IMR-90 (cell line): ENCODE results near the gene TRIM26. TPM values are rescaled to one million over a fixed set of nuclear protein-coding genes. Genes with fewer than 3 reads are reported as not detected.

ENCODE experiments used
- ATAC-seq: fragments of 200-7000 bp; cut with Tn5 transposase; 2 replicates; pipeline ENCODE4 v1.9.1; 2020; ENCODE audit warnings: low read depth, mild to moderate bottlenecking, moderate library complexity
- BruUV-seq: library from RNA; stranded (reverse); fragments of 400-500 nt; replicated peaks from 2 replicates; lab custom pipeline; 2021; lab: Mats Ljungman, UMichigan
- CTCF ChIA-PET: fragments of 300-600 bp; formaldehyde crosslinking; extraction: SDS; loops from one replicate; lab custom pipeline; 2021; ENCODE audit warnings: antibody characterized with exemption; lab: Yijun Ruan, JAX
- POLR2A ChIA-PET: fragments of 300-600 bp; sonication (Branson Sonifier 250); formaldehyde crosslinking; loops from one replicate; lab custom pipeline; 2022; ENCODE audit warnings: antibody characterized with exemption; ENCODE audit not compliant: unreplicated experiment; lab: Charles Lee
- DNase-seq: peaks from one replicate; pipeline ENCODE4 v3.0.0; 2013
- H2AFZ ChIP-seq: replicated peaks from 2 replicates; pipeline ENCODE3; 2013; ENCODE audit warnings: low read length, mild to moderate bottlenecking; ENCODE audit not compliant: poor library complexity
- H2AK5ac ChIP-seq: 2 replicates; pipeline ENCODE4 v1.6.1; 2013; ENCODE audit warnings: low read depth, low read length, inconsistent platforms
- H2AK9ac ChIP-seq: replicated peaks from 2 replicates; pipeline ENCODE3; 2013; ENCODE audit warnings: mild to moderate bottlenecking, low read depth, low read length, moderate library complexity; ENCODE audit not compliant: poor library complexity
- H2BK120ac ChIP-seq: 2 replicates; pipeline ENCODE4 v1.6.1; 2013; ENCODE audit warnings: low read depth, low read length, inconsistent platforms
- H2BK15ac ChIP-seq: 3 replicates; pipeline ENCODE4 v1.6.1; 2013; ENCODE audit warnings: low read depth, low read length, inconsistent platforms
- H2BK20ac ChIP-seq: 2 replicates; pipeline ENCODE4 v1.6.1; 2013; ENCODE audit warnings: low read depth, mild to moderate bottlenecking, inconsistent platforms, low read length, moderate library complexity
- H2BK5ac ChIP-seq: 2 replicates; pipeline ENCODE4 v1.6.1; 2013; ENCODE audit warnings: mild to moderate bottlenecking, low read depth, low read length, inconsistent platforms; ENCODE audit not compliant: poor library complexity, severe bottlenecking
- H3K14ac ChIP-seq: replicated peaks from 2 replicates; pipeline ENCODE4 v1.6.1; 2013; ENCODE audit warnings: low read depth, low read length, inconsistent platforms
- H3K18ac ChIP-seq: 2 replicates; pipeline ENCODE4 v1.6.1; 2013; ENCODE audit warnings: low read depth, low read length, control low read depth
- H3K23ac ChIP-seq: 2 replicates; pipeline ENCODE4 v1.6.1; 2013; ENCODE audit warnings: low read depth, low read length, inconsistent platforms
- H3K27ac ChIP-seq: 2 replicates; pipeline ENCODE4 v1.5.1; 2013; ENCODE audit warnings: mild to moderate bottlenecking, control low read depth, low read length; ENCODE audit not compliant: insufficient read depth
- H3K27me3 ChIP-seq: 2 replicates; pipeline ENCODE4 v1.6.1; 2013; ENCODE audit warnings: low read length; ENCODE audit not compliant: control insufficient read depth, insufficient read depth
- H3K36me3 ChIP-seq: 2 replicates; pipeline ENCODE4 v1.6.1; 2013; ENCODE audit warnings: low read length, mixed read lengths; ENCODE audit not compliant: control insufficient read depth, insufficient read depth
- H3K4ac ChIP-seq: 2 replicates; pipeline ENCODE4 v1.6.1; 2013; ENCODE audit warnings: low read depth, low read length, inconsistent platforms
- H3K4me1 ChIP-seq: 2 replicates; pipeline ENCODE4 v1.6.1; 2013; ENCODE audit warnings: low read length, mixed read lengths; ENCODE audit not compliant: control insufficient read depth, insufficient read depth
- H3K4me2 ChIP-seq: 2 replicates; pipeline ENCODE4 v1.6.1; 2013; ENCODE audit warnings: low read depth, mild to moderate bottlenecking, control low read depth, low read length, moderate library complexity
- H3K4me3 ChIP-seq: 2 replicates; pipeline ENCODE4 v1.5.1; 2013; ENCODE audit warnings: low read depth, mild to moderate bottlenecking, control low read depth, low read length, moderate library complexity; ENCODE audit not compliant: insufficient read depth
- H3K56ac ChIP-seq: 2 replicates; pipeline ENCODE4 v1.6.1; 2013; ENCODE audit warnings: low read length, inconsistent platforms; ENCODE audit not compliant: insufficient read depth; ENCODE audit errors: extremely low read depth
- H3K79me1 ChIP-seq, 2 experiments: 2 replicates each; pipeline ENCODE4 v1.6.1; 2013; ENCODE audit warnings: low read length in 2 of 2, inconsistent platforms in 1 of 2, low read depth in 1 of 2
- H3K9ac ChIP-seq: 2 replicates; pipeline ENCODE4 v1.6.1; 2013; ENCODE audit warnings: low read depth, low read length, control low read depth
- H3K9me1 ChIP-seq: 2 replicates; pipeline ENCODE4 v1.6.1; 2013; ENCODE audit warnings: low read length, inconsistent platforms; ENCODE audit not compliant: insufficient read depth
- H3K9me3 ChIP-seq: 2 replicates; pipeline ENCODE4 v1.6.1; 2013; ENCODE audit warnings: low read length; ENCODE audit not compliant: control insufficient read depth, insufficient read depth
- H4K20me1 ChIP-seq: 2 replicates; pipeline ENCODE4 v1.6.1; 2013; ENCODE audit warnings: low read length, inconsistent platforms; ENCODE audit not compliant: insufficient read depth
- H4K5ac ChIP-seq: 2 replicates; pipeline ENCODE4 v1.6.1; 2013; ENCODE audit warnings: mild to moderate bottlenecking, low read depth, low read length, control low read depth
- H4K8ac ChIP-seq, 2 experiments: 2 replicates each; pipeline ENCODE4 v1.6.1; 2013; ENCODE audit warnings: low read depth in 2 of 2, low read length in 2 of 2, control low read depth in 1 of 2, inconsistent platforms in 1 of 2
- H4K91ac ChIP-seq: 2 replicates; pipeline ENCODE4 v1.6.1; 2013; ENCODE audit warnings: low read depth, low read length, inconsistent platforms; ENCODE audit not compliant: insufficient read depth
- BHLHE40 ChIP-seq: fragments of 150-350 bp; IDR thresholded peaks from 2 replicates; pipeline ENCODE4 v1.6.1; 2016; ENCODE audit warnings: mild to moderate bottlenecking, low read depth, low read length
- CHD1 ChIP-seq: IDR thresholded peaks from 2 replicates; pipeline ENCODE4 v1.6.1; 2012; ENCODE audit warnings: low read depth, low read length, improper control_type of control experiment
- FOS ChIP-seq: fragments of 150-350 bp; IDR thresholded peaks from 2 replicates; pipeline ENCODE4 v1.6.1; 2016; ENCODE audit warnings: low read depth, low read length
- MAFK ChIP-seq: IDR thresholded peaks from 2 replicates; pipeline ENCODE4 v1.6.1; 2012; ENCODE audit warnings: low read depth, low read length, improper control_type of control experiment
- MAZ ChIP-seq: IDR thresholded peaks from 2 replicates; pipeline ENCODE4 v1.6.1; 2012; ENCODE audit warnings: low read depth, mild to moderate bottlenecking, low read length, improper control_type of control experiment, moderate library complexity, borderline replicate concordance
- MXI1 ChIP-seq: IDR thresholded peaks from 2 replicates; pipeline ENCODE4 v1.6.1; 2012; ENCODE audit warnings: low read depth, mild to moderate bottlenecking, low read length, moderate library complexity, borderline replicate concordance
- NFE2L2 ChIP-seq: fragments of 150-350 bp; IDR thresholded peaks from 2 replicates; pipeline ENCODE4 v1.6.1; 2016; ENCODE audit warnings: low read depth, mild to moderate bottlenecking, low read length
- POLR2A ChIP-seq: IDR thresholded peaks from 2 replicates; pipeline ENCODE4 v1.6.1; 2012; ENCODE audit warnings: mild to moderate bottlenecking, low read depth, low read length
- RAD21 ChIP-seq: IDR thresholded peaks from 2 replicates; pipeline ENCODE4 v1.6.1; 2012; ENCODE audit warnings: low read length, improper control_type of control experiment
- RCOR1 ChIP-seq: IDR thresholded peaks from 2 replicates; pipeline ENCODE4 v1.6.1; 2012; ENCODE audit warnings: mild to moderate bottlenecking, low read length, improper control_type of control experiment; ENCODE audit not compliant: insufficient replicate concordance
- RFX5 ChIP-seq: IDR thresholded peaks from 2 replicates; pipeline ENCODE4 v1.8.0; 2012; ENCODE audit warnings: low read depth, mild to moderate bottlenecking, low read length, moderate library complexity
- SMC3 ChIP-seq: fragments of 150-350 bp; IDR thresholded peaks from 2 replicates; pipeline ENCODE4 v1.6.1; 2016; ENCODE audit warnings: low read depth, mild to moderate bottlenecking, antibody characterized with exemption, low read length, moderate library complexity
- WGBS, 2 experiments: methylation state at CpG; one replicate each; pipeline versions ENCODE4 v1.1.5 to v1.1.7; 2013; ENCODE audit warnings: missing lambda C conversion rate in 2 of 2; ENCODE audit not compliant: insufficient read length in 1 of 2; ENCODE audit errors: extremely low coverage in 2 of 2; 5-methylcytosine and 5-hydroxymethylcytosine counted together
- dilution Hi-C: fragments of 300-500 bp; cut with HindIII; formaldehyde crosslinking; loops from one replicate; pipeline ENCODE4 v1.14.3; 2018; ENCODE audit warnings: low sequenced_read_pairs; ENCODE audit not compliant: unreplicated experiment
- in situ Hi-C: fragments of 300-500 bp; cut with MboI; formaldehyde crosslinking; loops from 3 replicates; pipeline ENCODE4 v1.14.3; 2019; ENCODE audit warnings: low sequenced_read_pairs, inconsistent platforms, mixed read lengths
- intact Hi-C: fragments of 100-400 bp; cut with micrococcal nuclease; formaldehyde crosslinking; loops from 2 replicates; pipeline ENCODE4 v1.10.0; 2022
- polyA plus RNA-seq, 3 experiments: library from polyadenylated mRNA; depleted of rRNA; stranded (reverse); fragments of >200 nt; gene quantifications; 2 replicates each; pipeline ENCODE4 v1.2.3, GENCODE V29; 2012; ENCODE audit warnings: low replicate concordance in 1 of 3
- total RNA-seq: library from RNA; depleted of rRNA; stranded (reverse); fragments of >200 nt; gene quantifications from 2 replicates; pipeline ENCODE4 v1.2.3, GENCODE V29; 2012
- TF ChIP-seq, protein P1 (sequence below): fragments of 150-350 bp; IDR thresholded peaks from 2 replicates; pipeline ENCODE4 v1.6.1; 2017; ENCODE audit warnings: mild to moderate bottlenecking, antibody characterized with exemption, low read length, low read depth
- TF ChIP-seq, protein P2 (sequence below): fragments of 150-350 bp; IDR thresholded peaks from 2 replicates; pipeline ENCODE4 v1.6.1; 2016; ENCODE audit warnings: low read depth, mild to moderate bottlenecking, low read length, moderate library complexity, borderline replicate concordance
- TF ChIP-seq, protein P3 (sequence below): conservative IDR thresholded peaks from 2 replicates; pipeline ENCODE4 v1.5.1; 2012; ENCODE audit warnings: mild to moderate bottlenecking, low read depth, low read length, improper control_type of control experiment

Gene TRIM26
- total and polyA plus RNA-seq, 2 of the 4 experiments (the other 2 are of a cell fraction) = 22.6 to 23.8 TPM

DNA sequence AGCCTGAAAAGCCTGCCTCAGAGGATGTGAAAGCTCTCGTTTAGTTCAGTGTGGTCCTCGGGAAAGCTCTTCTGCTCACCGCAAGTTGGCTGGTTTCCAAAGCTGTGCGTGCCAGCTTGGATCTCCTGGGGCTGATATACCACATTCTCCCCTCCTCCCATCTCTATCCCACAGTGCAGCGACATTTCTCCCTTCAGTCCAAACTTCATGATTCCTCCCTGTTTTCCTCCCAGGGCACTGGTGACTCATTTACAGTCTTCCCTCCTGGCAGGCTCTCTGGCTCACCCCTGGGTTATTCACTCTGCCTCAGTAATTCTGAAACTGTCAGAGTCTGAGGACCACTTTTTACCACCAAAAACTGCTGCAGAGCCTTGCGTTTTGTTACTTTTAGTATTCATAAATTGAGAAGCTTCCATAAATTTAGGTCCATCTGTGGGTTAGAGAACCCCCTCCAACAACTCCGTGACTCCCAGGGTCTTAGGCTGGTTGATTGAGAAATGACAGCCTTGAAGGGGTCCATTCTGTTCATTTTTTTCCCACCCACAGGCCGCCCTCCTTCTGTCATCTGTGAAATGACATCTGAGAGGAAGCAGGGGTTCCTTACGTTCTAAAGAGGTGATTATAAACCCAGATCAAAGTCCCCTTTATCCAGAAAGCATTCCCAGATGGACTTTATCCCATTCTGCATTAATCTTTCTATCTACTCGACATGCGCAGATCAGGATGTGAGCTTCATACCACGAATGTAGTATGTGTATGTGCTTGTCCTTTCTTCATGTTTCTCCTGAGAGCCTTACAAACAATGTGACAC, 58.3 kb downstream of the TRIM26 start:
- Histone ChIP-seq H2BK15ac (no peak overlapping the region), H3K23ac (no peak overlapping the region), H3K9me1 (no peaks in the 10 kb centered on the region), H3K9ac (no peak overlapping the region), H4K20me1 (no peaks in the 10 kb centered on the region), H2AK9ac (no peak overlapping the region), H3K4ac (no peak overlapping the region), H2BK120ac (no peak overlapping the region), H2BK5ac (no peak overlapping the region), H4K5ac (no peak overlapping the region), H3K36me3 (no peaks in the 10 kb centered on the region), H3K18ac (no peak overlapping the region), H3K4me3 (no peak overlapping the region), H3K56ac (no peak overlapping the region), H2BK20ac (no peak overlapping the region), H4K8ac (no peak overlapping the region), H3K14ac (no peak overlapping the region), H3K79me1 (no peaks in the 10 kb centered on the region), H3K4me1 (no peaks in the 10 kb centered on the region), H4K91ac (no peak overlapping the region), H3K9me3 (no peaks in the 10 kb centered on the region), H2AK5ac (no peak overlapping the region), H3K27me3 (peaks cover 29% of the 10 kb centered on the region), H2AFZ (no peak overlapping the region), H3K4me2 (no peak overlapping the region), H3K27ac (no peak overlapping the region)
- WGBS, 2 experiments = 20% methylated on average over 5 of the region's 12 CpGs; no CpG with 5 or more reads in 1 of the 2 experiments
- DNase-seq (peak; percentile 50), ATAC-seq (peak; percentile 85)
- POLR2A ChIA-PET = no interaction called here
- CTCF ChIA-PET = no interaction called here
- dilution Hi-C loops (no loop called here), intact Hi-C loops (no loop called here), in situ Hi-C loops (no loop called here)
- TF ChIP-seq RFX5 (no peak), MAZ (no peak), MAFK (no peak), SMC3 (no peak), MXI1 (no peak), BHLHE40 (0 out of 2 replicates have a peak, but pooled peaks have one; percentile 18), RAD21 (no peak), NFE2L2 (no peak), FOS (0 out of 2 replicates have a peak, but pooled peaks have one; percentile 15), CHD1 (no peak), POLR2A (no peak), RCOR1 (no peak)
- TF ChIP-seq, protein P1, sequence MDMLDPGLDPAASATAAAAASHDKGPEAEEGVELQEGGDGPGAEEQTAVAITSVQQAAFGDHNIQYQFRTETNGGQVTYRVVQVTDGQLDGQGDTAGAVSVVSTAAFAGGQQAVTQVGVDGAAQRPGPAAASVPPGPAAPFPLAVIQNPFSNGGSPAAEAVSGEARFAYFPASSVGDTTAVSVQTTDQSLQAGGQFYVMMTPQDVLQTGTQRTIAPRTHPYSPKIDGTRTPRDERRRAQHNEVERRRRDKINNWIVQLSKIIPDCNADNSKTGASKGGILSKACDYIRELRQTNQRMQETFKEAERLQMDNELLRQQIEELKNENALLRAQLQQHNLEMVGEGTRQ = no peak
- TF ChIP-seq, protein P2, sequence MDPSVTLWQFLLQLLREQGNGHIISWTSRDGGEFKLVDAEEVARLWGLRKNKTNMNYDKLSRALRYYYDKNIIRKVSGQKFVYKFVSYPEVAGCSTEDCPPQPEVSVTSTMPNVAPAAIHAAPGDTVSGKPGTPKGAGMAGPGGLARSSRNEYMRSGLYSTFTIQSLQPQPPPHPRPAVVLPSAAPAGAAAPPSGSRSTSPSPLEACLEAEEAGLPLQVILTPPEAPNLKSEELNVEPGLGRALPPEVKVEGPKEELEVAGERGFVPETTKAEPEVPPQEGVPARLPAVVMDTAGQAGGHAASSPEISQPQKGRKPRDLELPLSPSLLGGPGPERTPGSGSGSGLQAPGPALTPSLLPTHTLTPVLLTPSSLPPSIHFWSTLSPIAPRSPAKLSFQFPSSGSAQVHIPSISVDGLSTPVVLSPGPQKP = no peak
- TF ChIP-seq, protein P3, sequence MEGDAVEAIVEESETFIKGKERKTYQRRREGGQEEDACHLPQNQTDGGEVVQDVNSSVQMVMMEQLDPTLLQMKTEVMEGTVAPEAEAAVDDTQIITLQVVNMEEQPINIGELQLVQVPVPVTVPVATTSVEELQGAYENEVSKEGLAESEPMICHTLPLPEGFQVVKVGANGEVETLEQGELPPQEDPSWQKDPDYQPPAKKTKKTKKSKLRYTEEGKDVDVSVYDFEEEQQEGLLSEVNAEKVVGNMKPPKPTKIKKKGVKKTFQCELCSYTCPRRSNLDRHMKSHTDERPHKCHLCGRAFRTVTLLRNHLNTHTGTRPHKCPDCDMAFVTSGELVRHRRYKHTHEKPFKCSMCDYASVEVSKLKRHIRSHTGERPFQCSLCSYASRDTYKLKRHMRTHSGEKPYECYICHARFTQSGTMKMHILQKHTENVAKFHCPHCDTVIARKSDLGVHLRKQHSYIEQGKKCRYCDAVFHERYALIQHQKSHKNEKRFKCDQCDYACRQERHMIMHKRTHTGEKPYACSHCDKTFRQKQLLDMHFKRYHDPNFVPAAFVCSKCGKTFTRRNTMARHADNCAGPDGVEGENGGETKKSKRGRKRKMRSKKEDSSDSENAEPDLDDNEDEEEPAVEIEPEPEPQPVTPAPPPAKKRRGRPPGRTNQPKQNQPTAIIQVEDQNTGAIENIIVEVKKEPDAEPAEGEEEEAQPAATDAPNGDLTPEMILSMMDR = no peak
- BruUV-seq = no TSS peak
